Astrocyte (in vitro differentiated cells and primary cell): ENCODE results near the gene DOCK6. TPM values are rescaled to one million over a fixed set of nuclear protein-coding genes. Genes with fewer than 3 reads are reported as not detected.

Source experiments
- DNase-seq: peaks from one replicate; pipeline ENCODE4 v3.0.0-alpha.2; 2010; ENCODE audit warnings: low read depth
- FAIRE-seq: peaks from 2 replicates; lab custom pipeline; 2011; peaks lifted over from hg19 to GRCh38; lab: Jason Lieb, UNC
- H2AFZ ChIP-seq: 2 replicates; pipeline ENCODE4 v1.6.0; 2012; ENCODE audit warnings: low read depth, low read length, inconsistent platforms
- H3K27ac ChIP-seq: 2 replicates; pipeline ENCODE4 v1.5.1; 2011; ENCODE audit warnings: low read depth, low read length, inconsistent platforms
- H3K27me3 ChIP-seq: 2 replicates; pipeline ENCODE4 v1.6.0; 2011; ENCODE audit warnings: low read length, inconsistent platforms; ENCODE audit not compliant: insufficient read depth
- H3K36me3 ChIP-seq: 2 replicates; pipeline ENCODE4 v1.5.1; 2011; ENCODE audit warnings: low read length, inconsistent platforms; ENCODE audit not compliant: insufficient read depth
- H3K4me1 ChIP-seq: 2 replicates; pipeline ENCODE4 v1.5.1; 2011; ENCODE audit warnings: low read length, inconsistent platforms; ENCODE audit not compliant: insufficient read depth
- H3K4me2 ChIP-seq: 2 replicates; pipeline ENCODE4 v1.6.0; 2012; ENCODE audit warnings: low read length, inconsistent platforms
- H3K4me3 ChIP-seq: 2 replicates; pipeline ENCODE4 v1.5.1; 2011; ENCODE audit warnings: low read depth, mild to moderate bottlenecking, low read length, inconsistent platforms; ENCODE audit not compliant: insufficient read depth
- H3K79me2 ChIP-seq: 2 replicates; pipeline ENCODE4 v1.6.0; 2012; ENCODE audit warnings: mild to moderate bottlenecking, low read length, inconsistent platforms; ENCODE audit not compliant: insufficient read depth
- H3K9ac ChIP-seq: 2 replicates; pipeline ENCODE4 v1.6.0; 2012; ENCODE audit warnings: mild to moderate bottlenecking, low read length, inconsistent platforms
- H3K9me3 ChIP-seq: 2 replicates; pipeline ENCODE4 v1.5.1; 2012; ENCODE audit warnings: low read depth, mild to moderate bottlenecking, low read length, inconsistent platforms; ENCODE audit not compliant: insufficient read depth
- H4K20me1 ChIP-seq: 2 replicates; pipeline ENCODE4 v1.6.0; 2012; ENCODE audit warnings: low read length, inconsistent platforms; ENCODE audit not compliant: insufficient read depth
- H3K27ac Mint-ChIP-seq: one replicate; pipeline ENCODE4 v1.8.0; 2021; ENCODE audit warnings: mild to moderate bottlenecking, mixed read lengths; ENCODE audit not compliant: unreplicated experiment
- H3K27me3 Mint-ChIP-seq: one replicate; pipeline ENCODE4 v1.8.0; 2021; ENCODE audit warnings: low read depth, mixed read lengths; ENCODE audit not compliant: unreplicated experiment
- H3K36me3 Mint-ChIP-seq: one replicate; pipeline ENCODE4 v1.8.0; 2021; ENCODE audit warnings: low read depth, mixed read lengths; ENCODE audit not compliant: unreplicated experiment
- H3K4me1 Mint-ChIP-seq: one replicate; pipeline ENCODE4 v1.8.0; 2021; ENCODE audit warnings: low read depth, mixed read lengths; ENCODE audit not compliant: unreplicated experiment
- H3K4me3 Mint-ChIP-seq: one replicate; pipeline ENCODE4 v1.8.0; 2021; ENCODE audit warnings: mild to moderate bottlenecking, moderate library complexity, mixed read lengths; ENCODE audit not compliant: unreplicated experiment
- H3K9me3 Mint-ChIP-seq: one replicate; pipeline ENCODE4 v1.8.0; 2021; ENCODE audit warnings: mild to moderate bottlenecking, mixed read lengths; ENCODE audit not compliant: unreplicated experiment
- EZH2 ChIP-seq: IDR thresholded peaks from 2 replicates; pipeline ENCODE4 v1.6.1; 2012; ENCODE audit warnings: mild to moderate bottlenecking, low read length, inconsistent platforms; ENCODE audit not compliant: insufficient read depth
- total RNA-seq: library from RNA; stranded (reverse); gene quantifications from 2 replicates; pipeline ENCODE4 v1.2.1, GENCODE V29; 2021
- TF ChIP-seq, protein P1 (sequence below): IDR thresholded peaks from 2 replicates; pipeline ENCODE4 v1.5.1; 2011; ENCODE audit warnings: low read depth, mild to moderate bottlenecking, inconsistent platforms, low read length, moderate library complexity; ENCODE audit not compliant: insufficient read depth

The DOCK6 gene
- total RNA-seq, 1 donor from 2014 or later, result 38.3 TPM

DNA sequence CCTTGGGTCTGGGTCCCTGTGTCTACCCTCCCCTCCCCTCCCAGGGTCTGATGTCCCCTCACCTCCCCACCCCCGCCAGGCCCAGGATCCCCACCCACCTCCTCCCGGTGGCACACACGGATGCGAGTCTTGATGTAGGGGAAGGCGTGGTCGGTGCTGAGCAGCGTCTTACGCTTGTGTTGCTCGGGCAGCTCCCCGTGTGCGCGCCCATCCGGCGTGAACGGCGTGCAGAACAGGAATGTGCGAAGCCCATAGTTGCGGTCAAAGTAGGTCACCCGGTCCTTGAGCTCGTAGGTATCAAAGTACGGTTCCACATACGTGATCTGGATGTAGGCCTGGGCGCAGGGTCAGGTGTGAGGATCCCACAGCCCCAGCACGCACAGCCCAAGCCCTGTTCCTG is 60.5 kb downstream of the DOCK6 start:
- no peak for DNase-seq
- Histone ChIP-seq H3K27me3 (no peaks in the 10 kb centered on the region), H3K9ac (no peak overlapping the region), H2AFZ (no peak overlapping the region), H3K4me2 (no peak overlapping the region), H3K27ac (no peak overlapping the region), H3K4me1 (peaks cover 17% of the 10 kb centered on the region), H3K79me2 (peaks cover 4% of the 10 kb centered on the region), H3K4me3 (no peak overlapping the region), H3K9me3 (no peaks in the 10 kb centered on the region), H4K20me1 (no peaks in the 10 kb centered on the region), H3K36me3 (no peaks in the 10 kb centered on the region)
- Mint-ChIP-seq H3K4me1 (peaks cover 6% of the 10 kb centered on the region), H3K9me3 (no peaks in the 10 kb centered on the region), H3K4me3 (no peak overlapping the region), H3K27me3 (no peaks in the 10 kb centered on the region), H3K27ac (no peak overlapping the region), H3K36me3 (peaks cover 8% of the 10 kb centered on the region)
- TF ChIP-seq EZH2, result no peak
- TF ChIP-seq, protein P1, sequence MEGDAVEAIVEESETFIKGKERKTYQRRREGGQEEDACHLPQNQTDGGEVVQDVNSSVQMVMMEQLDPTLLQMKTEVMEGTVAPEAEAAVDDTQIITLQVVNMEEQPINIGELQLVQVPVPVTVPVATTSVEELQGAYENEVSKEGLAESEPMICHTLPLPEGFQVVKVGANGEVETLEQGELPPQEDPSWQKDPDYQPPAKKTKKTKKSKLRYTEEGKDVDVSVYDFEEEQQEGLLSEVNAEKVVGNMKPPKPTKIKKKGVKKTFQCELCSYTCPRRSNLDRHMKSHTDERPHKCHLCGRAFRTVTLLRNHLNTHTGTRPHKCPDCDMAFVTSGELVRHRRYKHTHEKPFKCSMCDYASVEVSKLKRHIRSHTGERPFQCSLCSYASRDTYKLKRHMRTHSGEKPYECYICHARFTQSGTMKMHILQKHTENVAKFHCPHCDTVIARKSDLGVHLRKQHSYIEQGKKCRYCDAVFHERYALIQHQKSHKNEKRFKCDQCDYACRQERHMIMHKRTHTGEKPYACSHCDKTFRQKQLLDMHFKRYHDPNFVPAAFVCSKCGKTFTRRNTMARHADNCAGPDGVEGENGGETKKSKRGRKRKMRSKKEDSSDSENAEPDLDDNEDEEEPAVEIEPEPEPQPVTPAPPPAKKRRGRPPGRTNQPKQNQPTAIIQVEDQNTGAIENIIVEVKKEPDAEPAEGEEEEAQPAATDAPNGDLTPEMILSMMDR, result no peak
- no peak for FAIRE-seq

DNA sequence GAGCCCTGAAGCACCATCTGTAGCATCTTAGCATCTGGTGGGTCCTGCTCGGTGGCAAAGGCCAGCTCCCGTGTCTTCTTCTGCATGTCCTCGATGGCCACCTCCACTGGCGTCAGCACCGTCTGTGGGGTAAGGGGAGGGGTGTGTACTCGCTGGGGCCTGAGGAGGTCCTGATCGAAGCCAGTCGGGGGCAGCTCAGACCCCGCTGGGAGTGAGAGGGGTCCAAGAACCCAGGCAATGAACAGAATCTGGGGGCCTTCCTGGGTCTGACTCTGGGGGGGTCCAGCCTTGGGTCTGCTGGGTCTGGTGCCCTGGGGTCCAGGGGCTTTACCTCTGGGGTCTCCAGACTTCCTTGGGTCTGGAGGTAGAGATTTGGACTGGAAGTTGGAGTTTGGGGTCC is 61.4 kb downstream of the DOCK6 start:
- no peak overlapping the region for H3K27ac ChIP-seq

DNA sequence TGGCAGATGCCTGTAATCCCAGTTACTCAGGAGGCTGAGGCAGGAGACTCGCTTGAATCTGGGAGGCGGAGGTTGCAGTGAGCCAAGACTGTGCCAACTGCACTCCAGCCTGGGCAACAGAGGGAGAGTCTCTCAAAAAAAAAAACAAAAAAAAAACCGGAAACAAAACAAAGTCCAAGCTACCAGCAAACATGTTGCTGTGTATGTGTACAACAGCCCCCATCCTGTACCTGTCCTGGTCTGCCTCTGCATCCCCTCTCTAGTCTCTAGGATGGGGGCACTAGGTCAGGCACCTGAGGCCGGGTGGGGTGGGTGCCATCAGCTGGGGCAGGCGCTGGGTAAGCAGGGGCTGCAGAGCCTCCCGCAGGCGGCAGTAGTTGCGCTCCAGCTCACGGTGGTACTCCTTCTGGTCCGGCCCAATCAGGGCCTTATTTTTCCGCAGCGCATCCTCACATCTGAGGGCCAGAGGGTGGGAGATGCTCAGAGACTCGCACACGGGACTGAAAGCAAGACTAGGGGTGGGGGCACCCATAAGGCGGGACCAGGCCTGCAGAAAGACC is 62.2 kb downstream of the DOCK6 start:
- TF ChIP-seq EZH2, result no peak
- TF ChIP-seq, protein P1, result no peak
- Histone ChIP-seq H3K36me3 (no peaks in the 10 kb centered on the region), H2AFZ (no peak overlapping the region), H3K79me2 (peaks cover 19% of the 10 kb centered on the region), H3K27me3 (no peaks in the 10 kb centered on the region), H3K9ac (no peak overlapping the region), H3K9me3 (no peaks in the 10 kb centered on the region), H3K4me3 (no peak overlapping the region), H3K4me2 (no peak overlapping the region), H3K27ac (no peak overlapping the region), H3K4me1 (peaks cover 28% of the 10 kb centered on the region), H4K20me1 (peaks cover 9% of the 10 kb centered on the region)
- Mint-ChIP-seq H3K27ac (no peak overlapping the region), H3K9me3 (no peaks in the 10 kb centered on the region), H3K27me3 (no peaks in the 10 kb centered on the region), H3K4me3 (no peak overlapping the region), H3K36me3 (peaks cover 8% of the 10 kb centered on the region), H3K4me1 (peaks cover 9% of the 10 kb centered on the region)
- DNase-seq (no peak), FAIRE-seq (no peak)

More for the DNA sequence above, 61.4 kb downstream of the DOCK6 start:
- no peaks in the 10 kb centered on the region for H3K27me3 ChIP-seq
- TF ChIP-seq, protein P1, result no peak
- TF ChIP-seq EZH2, result no peak
- no peak overlapping the region for H3K9ac ChIP-seq
- H3K36me3 ChIP-seq, result no peaks in the 10 kb centered on the region
- Mint-ChIP-seq H3K4me3 (no peak overlapping the region), H3K27ac (no peak overlapping the region), H3K27me3 (no peaks in the 10 kb centered on the region), H3K4me1 (peaks cover 6% of the 10 kb centered on the region), H3K36me3 (peaks cover 8% of the 10 kb centered on the region), H3K9me3 (no peaks in the 10 kb centered on the region)
- peaks cover 12% of the 10 kb centered on the region for H3K79me2 ChIP-seq
- H2AFZ ChIP-seq, result no peak overlapping the region
- no peaks in the 10 kb centered on the region for H3K9me3 ChIP-seq
- H3K4me1 ChIP-seq, result peaks cover 22% of the 10 kb centered on the region
- H3K4me3 ChIP-seq, result no peak overlapping the region
- no peak for FAIRE-seq
- H3K4me2 ChIP-seq, result no peak overlapping the region
- DNase-seq, result no peak
- peaks cover 6% of the 10 kb centered on the region for H4K20me1 ChIP-seq
